Duodenal mucosa (tissue), 2 donors: ENCODE data around the gene KCNAB2.
"Not testable (repeated sequence)": the region's sequence is repeated elsewhere in the genome, so short reads cannot be mapped to it uniquely, and the experiment has no call there.

Experiments
- H3K27ac ChIP-seq: one replicate; pipeline ENCODE4 v1.7.0; 2013; ENCODE audit warnings: low read depth, low read length
- H3K27me3 ChIP-seq, 2 donors: one replicate each; pipeline ENCODE4 v1.7.0; 2013; ENCODE audit warnings: low read length in 2 of 2, control low read depth in 1 of 2; ENCODE audit not compliant: insufficient read depth in 2 of 2, control insufficient read depth in 1 of 2
- H3K36me3 ChIP-seq, 2 donors: one replicate each; pipeline ENCODE4 v1.7.0; 2013; ENCODE audit warnings: low read length in 2 of 2, control low read depth in 1 of 2; ENCODE audit not compliant: insufficient read depth in 2 of 2, control insufficient read depth in 1 of 2
- H3K4me1 ChIP-seq, 2 donors: one replicate each; pipeline ENCODE4 v1.7.0; 2013; ENCODE audit warnings: low read length in 2 of 2, control low read depth in 1 of 2; ENCODE audit not compliant: insufficient read depth in 2 of 2, control insufficient read depth in 1 of 2
- H3K4me3 ChIP-seq, 2 donors: one replicate each; pipeline ENCODE4 v1.7.0; 2013; ENCODE audit warnings: low read length in 2 of 2, low read depth in 1 of 2
- H3K9ac ChIP-seq, 2 donors: one replicate each; pipeline ENCODE4 v1.7.0; 2013; ENCODE audit warnings: low read length in 2 of 2, low read depth in 1 of 2
- H3K9me3 ChIP-seq, 2 donors: one replicate each; pipeline ENCODE4 v1.7.0; 2013; ENCODE audit warnings: low read length in 2 of 2, control low read depth in 1 of 2; ENCODE audit not compliant: control insufficient read depth in 1 of 2

The KCNAB2 gene

GRCh38 chr1:6054596-6054995 is 8.9 kb downstream of the KCNAB2 start:
- H3K27me3 ChIP-seq, result no peaks in the 10 kb centered on the region
- H3K9me3 ChIP-seq, result no peaks in the 10 kb centered on the region
- H3K9ac ChIP-seq, result no peak overlapping the region
- H3K36me3 ChIP-seq, result no peaks in the 10 kb centered on the region
- H3K4me3 ChIP-seq, result no peak overlapping the region
- no peak overlapping the region for H3K27ac ChIP-seq
- peaks cover 10 to 16% of the 10 kb centered on the region in 2 donors for H3K4me1 ChIP-seq

- H3K36me3 ChIP-seq, result no peaks in the 10 kb centered on the region
- H3K27me3 ChIP-seq, result no peaks in the 10 kb centered on the region
- H3K9me3 ChIP-seq, result no peaks in the 10 kb centered on the region
- no peak overlapping the region for H3K4me3 ChIP-seq
- H3K9ac ChIP-seq, result no peak overlapping the region
- no peak overlapping the region for H3K27ac ChIP-seq
- peaks cover 10 to 16% of the 10 kb centered on the region in 2 donors for H3K4me1 ChIP-seq
These were observed 10.9 kb downstream of the KCNAB2 start for GRCh38 chr1:6056572-6056948.

- Histone ChIP-seq H3K9me3 (no peaks in the 10 kb centered on the region), H3K27ac (no peak overlapping the region), H3K27me3 (no peaks in the 10 kb centered on the region), H3K4me3 (no peak overlapping the region), H3K9ac (no peak overlapping the region), H3K4me1 (peaks cover 10 to 16% of the 10 kb centered on the region in 2 donors), H3K36me3 (no peaks in the 10 kb centered on the region)
These were observed 11.6 kb downstream of the KCNAB2 start for GRCh38 chr1:6057170-6057845.

GRCh38 chr1:6059866-6060265 is 14.2 kb downstream of the KCNAB2 start:
- Histone ChIP-seq H3K27ac (no peak overlapping the region), H3K36me3 (no peaks in the 10 kb centered on the region), H3K4me1 (peaks cover 10 to 16% of the 10 kb centered on the region in 2 donors), H3K9ac (no peak overlapping the region), H3K4me3 (no peak overlapping the region), H3K9me3 (no peaks in the 10 kb centered on the region), H3K27me3 (no peaks in the 10 kb centered on the region)

- H3K36me3 ChIP-seq, result no peaks in the 10 kb centered on the region
These were observed 17.0 kb downstream of the KCNAB2 start for GRCh38 chr1:6062670-6063069.

GRCh38 chr1:6063532-6064053 is 17.9 kb downstream of the KCNAB2 start:
- not testable (repeated sequence) for H3K9ac ChIP-seq, H3K9me3 ChIP-seq, H3K27ac ChIP-seq, H3K4me3 ChIP-seq, H3K27me3 ChIP-seq, H3K4me1 ChIP-seq, H3K36me3 ChIP-seq

More at GRCh38 chr1:6062670-6063069, 17.0 kb downstream of the KCNAB2 start:
- Histone ChIP-seq H3K9ac (no peak overlapping the region), H3K4me1 (peaks cover 3 to 8% of the 10 kb centered on the region in 2 donors), H3K9me3 (no peaks in the 10 kb centered on the region), H3K27me3 (no peaks in the 10 kb centered on the region), H3K4me3 (no peak overlapping the region), H3K27ac (no peak overlapping the region)

- no peak overlapping the region for H3K9ac ChIP-seq
- H3K4me3 ChIP-seq, result no peak overlapping the region
- H3K4me1 ChIP-seq, result no peaks in the 10 kb centered on the region
- no peaks in the 10 kb centered on the region for H3K27me3 ChIP-seq
- H3K9me3 ChIP-seq, result no peaks in the 10 kb centered on the region
- no peaks in the 10 kb centered on the region for H3K36me3 ChIP-seq
- H3K27ac ChIP-seq, result no peak overlapping the region
These were observed 19.6 kb downstream of the KCNAB2 start for GRCh38 chr1:6065093-6065858.

- no peaks in the 10 kb centered on the region for H3K36me3 ChIP-seq
- H3K27ac ChIP-seq, result no peak overlapping the region
- no peak overlapping the region for H3K9ac ChIP-seq
- no peaks in the 10 kb centered on the region for H3K4me1 ChIP-seq
- no peaks in the 10 kb centered on the region for H3K9me3 ChIP-seq
- H3K4me3 ChIP-seq, result no peak overlapping the region
- no peaks in the 10 kb centered on the region for H3K27me3 ChIP-seq
These were observed 21.0 kb downstream of the KCNAB2 start for GRCh38 chr1:6066680-6067079.

GRCh38 chr1:6068073-6068472 is 22.4 kb downstream of the KCNAB2 start:
- Histone ChIP-seq H3K4me3 (no peak overlapping the region), H3K9me3 (no peaks in the 10 kb centered on the region), H3K27me3 (no peaks in the 10 kb centered on the region), H3K36me3 (no peaks in the 10 kb centered on the region), H3K27ac (no peak overlapping the region), H3K9ac (no peak overlapping the region), H3K4me1 (no peaks in the 10 kb centered on the region)

- H3K4me3 ChIP-seq, result no peak overlapping the region
- no peak overlapping the region for H3K9ac ChIP-seq
- H3K27me3 ChIP-seq, result no peaks in the 10 kb centered on the region
- no peaks in the 10 kb centered on the region for H3K4me1 ChIP-seq
- peaks cover 0 to 3% of the 10 kb centered on the region in 2 donors for H3K36me3 ChIP-seq
- H3K27ac ChIP-seq, result no peak overlapping the region
- no peaks in the 10 kb centered on the region for H3K9me3 ChIP-seq
These were observed 23.2 kb downstream of the KCNAB2 start for GRCh38 chr1:6068932-6069331.
